ENCODE measurements around the gene PAGR1. TPM values are rescaled to one million over a fixed set of nuclear protein-coding genes. Genes with fewer than 3 reads are reported as not detected.

PAGR1 gene
- total and polyA plus RNA-seq, 2 of the 13 experiments (the other 11 are each of a cell fraction or from before 2014, with no cell fraction given), result 9.8 to 66.4 TPM

- TF ChIP-seq NCOR1 (IDR thresholded peaks at IDR 0.05; ENCODE audit: borderline replicate concordance, low read length) (no peak), SNAI1 (CRISPR knock-in tag; IDR thresholded peaks at IDR 0.05; ENCODE audit: borderline replicate concordance) (no peak), MLXIP (CRISPR knock-in tag; IDR thresholded peaks at IDR 0.05; ENCODE audit: borderline replicate concordance) (no peak), CTCF (CRISPR knock-in tag; IDR thresholded peaks at IDR 0.05) (no peak), ZBTB26 (CRISPR knock-in tag; IDR thresholded peaks at IDR 0.05; ENCODE audit: borderline replicate concordance) (no peak), IRF1 (CRISPR knock-in tag; IDR thresholded peaks at IDR 0.05; ENCODE audit: low read depth) (no peak), PAF1 (CRISPR knock-in tag; IDR thresholded peaks at IDR 0.05) (no peak), MAFK (conservative IDR thresholded peaks at IDR 0.05 in 1 of 2, IDR thresholded peaks at IDR 0.05 in 1 of 2; ENCODE audit: low read length in 2 of 2) (no peak), ZNF44 (CRISPR knock-in tag; IDR thresholded peaks at IDR 0.05) (no peak), SAP130 (CRISPR knock-in tag; IDR thresholded peaks at IDR 0.05; ENCODE audit: low read depth) (no peak), HNRNPH1 (optimal IDR thresholded peaks at IDR 0.05; ENCODE audit: low read depth, low read length) (no peak)
Observed at GRCh38 chr16:29834079-29834478, 18.1 kb downstream of the PAGR1 start (continued).

All from HepG2 (cell line).